GM19043 (cell line): Measurements from ENCODE around the gene KCNG2.
"Not testable (repeated sequence)": the region's sequence is repeated elsewhere in the genome, so short reads cannot be mapped to it uniquely, and the experiment has no call there.

Experiments used
- ATAC-seq: cut with Tn5 transposase; IDR thresholded peaks from one replicate; pipeline ENCODE4 v1.9.1; 2021; ENCODE audit warnings: low read depth; ENCODE audit not compliant: unreplicated experiment

Gene KCNG2

DNA sequence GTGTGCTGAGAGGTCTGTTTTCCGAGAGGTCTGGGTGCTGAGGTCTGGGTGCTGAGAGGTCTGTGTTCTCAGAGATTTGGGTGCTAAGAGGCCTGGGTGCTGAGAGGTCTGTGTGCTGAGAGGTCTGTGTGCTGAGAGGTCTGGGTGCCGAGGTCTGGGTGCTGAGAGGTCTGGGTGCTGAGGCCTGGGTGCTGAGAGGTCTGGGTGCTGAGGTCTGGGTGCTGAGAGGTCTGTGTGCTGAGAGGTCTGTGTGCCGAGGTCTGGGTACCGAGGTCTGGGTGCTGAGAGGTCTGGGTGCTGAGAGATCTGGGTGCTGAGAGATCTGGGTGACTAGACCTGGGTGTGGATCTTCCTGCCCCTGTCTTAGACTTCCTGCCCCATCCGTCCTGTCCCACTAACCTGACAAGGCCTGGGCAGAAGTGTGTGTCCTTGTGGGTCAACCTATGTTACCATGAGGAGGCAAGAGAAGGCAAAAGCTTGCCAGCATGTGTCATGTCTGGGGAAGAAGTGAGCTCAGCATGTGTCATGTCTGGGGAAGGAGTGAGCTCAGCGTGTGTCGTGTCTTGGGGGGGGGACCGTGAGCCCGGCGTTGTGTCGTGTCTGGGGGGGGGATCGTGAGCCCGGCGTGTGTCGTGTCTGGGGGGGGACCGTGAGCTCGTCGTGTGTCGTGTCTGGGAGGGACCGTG, 69.3 kb downstream of the KCNG2 start:
- ATAC-seq: no peak

DNA sequence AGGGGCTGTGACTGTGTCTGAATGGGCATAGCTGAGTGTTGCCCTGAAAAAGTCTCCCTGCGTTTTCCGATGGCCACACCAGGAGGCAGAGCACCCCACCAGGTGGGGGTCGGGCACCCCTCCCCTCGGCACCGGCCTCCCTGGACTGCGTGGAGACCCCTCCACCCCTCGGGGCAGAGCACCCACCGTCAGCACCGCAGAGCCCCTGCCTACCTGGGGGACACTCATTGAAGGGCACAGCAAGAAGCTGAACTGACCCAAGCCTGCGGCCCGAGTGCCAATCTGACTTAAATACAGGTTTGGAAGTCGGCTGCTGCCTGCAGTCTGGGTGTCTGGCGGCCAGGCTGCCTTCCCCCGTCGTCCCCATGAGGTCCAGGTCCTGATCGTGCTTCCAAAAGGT, 69.9 kb downstream of the KCNG2 start:
- ATAC-seq: no peak

DNA sequence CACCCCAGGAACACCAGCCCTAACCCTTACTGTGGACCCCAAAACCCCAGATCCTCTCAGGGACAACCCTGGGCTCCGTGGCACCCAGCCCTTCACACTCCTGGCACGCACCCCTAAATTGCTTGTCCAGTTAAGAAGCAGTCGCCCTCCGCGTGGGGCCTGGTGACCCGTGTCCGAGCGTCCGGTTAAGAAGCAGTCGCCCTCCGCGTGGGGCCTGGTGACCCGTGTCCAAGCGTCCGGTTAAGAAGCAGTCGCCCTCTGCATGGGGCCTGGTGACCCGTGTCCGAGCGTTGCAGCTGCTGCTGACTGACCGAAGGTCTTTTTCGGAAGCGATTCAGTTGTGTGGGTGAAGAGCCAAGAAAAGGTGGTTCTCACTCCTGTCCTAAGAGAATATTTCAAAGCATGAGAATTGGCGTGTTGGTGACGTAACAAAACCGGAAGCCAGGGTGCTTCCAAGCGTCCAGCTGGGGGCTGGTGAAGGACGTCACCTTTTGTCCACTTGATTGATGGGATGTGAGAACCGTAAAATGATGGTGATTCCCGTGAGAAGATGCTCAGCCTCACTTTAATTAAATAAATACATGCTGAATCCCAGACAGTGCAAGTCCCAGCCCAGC, 70.5 kb downstream of the KCNG2 start:
- ATAC-seq: no peak

DNA sequence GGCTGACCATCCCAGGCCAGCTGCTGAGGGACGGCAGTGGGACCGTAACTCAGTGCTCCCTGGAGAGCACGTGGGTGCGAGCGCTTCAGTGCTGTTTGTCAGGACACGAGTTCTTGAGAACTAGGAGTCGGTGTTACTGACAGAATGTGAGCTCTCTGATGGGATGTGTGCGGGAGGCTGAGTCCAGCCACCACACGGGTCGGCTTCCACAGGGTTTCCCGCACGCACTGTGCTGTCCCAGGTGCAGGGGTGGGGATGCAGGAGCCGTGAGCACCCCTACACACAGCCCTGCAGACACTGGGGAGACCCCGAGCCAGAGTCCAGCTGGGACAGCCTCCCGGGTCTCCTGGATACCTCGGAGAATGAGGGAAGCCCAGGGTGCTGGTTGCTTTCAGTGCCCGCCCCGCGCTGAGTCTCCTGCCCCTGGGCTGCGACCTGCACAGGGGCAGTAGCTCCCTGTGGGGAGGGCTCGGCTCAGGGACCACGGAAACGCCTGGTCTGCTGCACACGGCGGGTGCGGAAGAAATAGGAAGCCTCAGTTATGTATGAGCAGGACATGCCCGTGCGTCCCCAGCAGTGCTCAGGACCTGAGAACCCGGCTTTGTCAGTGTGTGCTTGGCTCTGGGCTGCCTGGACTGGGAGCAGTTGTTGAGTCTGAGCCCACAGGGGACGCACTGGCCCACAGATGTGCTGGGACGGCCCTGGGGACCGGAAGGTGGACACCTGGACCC, 71.2 kb downstream of the KCNG2 start:
- no peak for ATAC-seq

DNA sequence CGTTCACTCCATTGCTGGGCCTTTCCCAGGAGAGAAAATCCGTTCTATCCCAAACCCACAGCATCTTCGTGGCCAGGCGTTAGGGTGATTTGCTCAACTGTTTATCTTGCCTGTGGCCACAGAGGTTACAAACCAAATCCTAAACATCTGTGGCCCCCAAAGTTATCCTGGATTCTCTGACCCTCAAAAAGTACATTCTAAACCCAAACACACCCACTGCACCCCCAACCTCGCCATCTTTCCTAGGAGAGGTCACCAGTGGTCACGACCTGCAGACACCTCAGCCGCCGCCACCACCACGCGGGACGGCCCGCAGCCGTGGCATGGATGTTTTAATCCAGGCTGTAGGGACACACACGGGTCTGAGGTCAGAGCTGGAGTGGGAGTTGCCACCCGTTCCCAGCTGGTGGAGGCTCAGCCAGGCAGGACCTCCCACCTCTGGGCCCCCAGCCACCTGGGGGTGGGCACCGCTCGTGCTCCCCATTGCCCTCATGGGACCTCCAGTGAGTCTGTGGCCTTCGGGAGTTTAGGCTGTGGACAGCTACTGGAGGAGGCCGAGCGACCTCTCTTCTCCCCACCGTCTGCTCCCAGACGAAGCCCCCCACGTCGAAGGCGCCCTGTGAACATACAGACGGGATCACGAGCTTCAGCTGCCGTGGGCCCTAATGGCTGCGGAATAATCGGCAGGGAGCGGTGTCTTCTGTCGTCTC, 72.0 kb downstream of the KCNG2 start:
- no peak for ATAC-seq

DNA sequence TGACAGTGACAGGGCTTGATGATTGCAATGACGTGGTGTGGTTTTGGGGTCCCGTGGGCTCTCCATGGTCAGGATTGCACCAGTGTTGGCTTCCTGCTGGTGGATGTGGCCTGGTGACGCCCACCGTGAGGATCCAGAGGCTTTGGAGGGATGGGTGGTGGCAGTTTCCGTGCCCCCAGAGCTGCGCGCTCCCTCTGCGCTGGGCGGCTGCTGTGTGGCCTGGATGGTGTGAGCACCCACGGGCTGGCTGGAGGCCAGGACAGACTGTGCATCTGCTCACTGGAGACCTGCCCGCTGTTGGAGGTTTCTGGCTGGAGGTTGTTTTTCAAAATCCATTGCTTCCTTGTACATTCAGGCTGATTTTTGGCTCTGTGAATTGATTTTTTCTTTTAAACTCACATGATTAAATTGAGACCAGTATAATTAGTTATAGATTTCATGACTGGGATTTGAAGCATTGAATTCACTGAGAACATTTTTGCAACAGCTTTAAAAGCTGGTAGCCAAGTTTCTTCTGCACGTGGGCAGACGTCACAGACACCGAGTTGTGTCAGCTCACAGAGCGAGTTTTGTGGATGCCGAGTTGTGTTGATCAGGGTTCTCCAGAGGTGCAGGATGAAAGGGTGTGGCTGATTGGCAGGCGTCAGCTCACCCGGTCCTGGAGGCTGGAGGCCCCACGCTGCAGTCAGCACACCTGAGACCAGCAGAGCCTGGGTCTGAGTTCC, 72.7 kb downstream of the KCNG2 start:
- no peak for ATAC-seq

DNA sequence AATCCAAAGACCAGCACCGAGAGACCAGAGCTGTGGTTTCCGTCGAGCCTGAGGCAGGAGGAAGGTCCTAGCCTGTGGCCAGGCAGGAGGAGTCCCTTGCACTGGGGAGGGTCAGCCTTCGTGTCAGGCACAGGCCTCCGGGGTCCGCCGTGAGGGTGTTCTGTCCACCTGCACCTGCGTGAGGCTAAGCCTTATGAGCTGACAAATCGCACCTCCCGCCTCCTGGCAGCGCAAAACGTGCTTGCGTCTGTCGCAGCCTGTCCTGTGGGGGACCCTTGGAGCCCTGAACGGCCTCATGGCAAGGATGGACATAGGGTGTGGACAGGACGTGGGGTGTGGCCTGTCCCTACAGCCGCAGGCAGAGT, 73.3 kb downstream of the KCNG2 start:
- no peak for ATAC-seq

DNA sequence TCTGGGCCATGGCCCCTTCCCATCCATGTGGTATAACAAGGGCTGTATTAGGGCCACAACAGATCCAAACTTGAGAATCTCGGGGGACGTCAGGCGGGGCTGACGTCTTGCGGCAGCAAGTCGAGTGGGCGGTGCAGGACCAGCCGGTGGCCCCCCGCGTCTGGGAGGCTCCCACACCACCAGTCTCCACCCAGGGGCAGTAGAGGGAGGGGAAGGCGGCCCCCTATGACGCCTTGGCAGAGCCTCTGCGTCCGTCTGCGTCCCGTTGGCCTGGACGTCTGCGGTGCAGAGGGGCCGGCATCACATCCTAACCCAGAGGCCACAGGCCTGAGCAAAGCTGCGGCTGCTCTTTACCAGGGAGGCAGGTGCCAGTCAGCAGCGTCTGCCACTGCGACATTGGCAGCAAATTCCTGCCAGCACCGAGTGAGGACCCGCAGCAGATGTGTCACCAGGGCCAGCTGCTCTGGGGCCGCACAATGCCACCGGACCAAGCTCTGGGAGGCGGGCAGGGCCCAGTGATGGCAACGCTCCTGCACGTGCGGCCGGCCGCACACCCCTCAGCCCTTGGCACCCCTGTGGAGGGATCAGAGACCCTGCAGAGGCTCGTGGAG, 73.8 kb downstream of the KCNG2 start:
- no peak for ATAC-seq

DNA sequence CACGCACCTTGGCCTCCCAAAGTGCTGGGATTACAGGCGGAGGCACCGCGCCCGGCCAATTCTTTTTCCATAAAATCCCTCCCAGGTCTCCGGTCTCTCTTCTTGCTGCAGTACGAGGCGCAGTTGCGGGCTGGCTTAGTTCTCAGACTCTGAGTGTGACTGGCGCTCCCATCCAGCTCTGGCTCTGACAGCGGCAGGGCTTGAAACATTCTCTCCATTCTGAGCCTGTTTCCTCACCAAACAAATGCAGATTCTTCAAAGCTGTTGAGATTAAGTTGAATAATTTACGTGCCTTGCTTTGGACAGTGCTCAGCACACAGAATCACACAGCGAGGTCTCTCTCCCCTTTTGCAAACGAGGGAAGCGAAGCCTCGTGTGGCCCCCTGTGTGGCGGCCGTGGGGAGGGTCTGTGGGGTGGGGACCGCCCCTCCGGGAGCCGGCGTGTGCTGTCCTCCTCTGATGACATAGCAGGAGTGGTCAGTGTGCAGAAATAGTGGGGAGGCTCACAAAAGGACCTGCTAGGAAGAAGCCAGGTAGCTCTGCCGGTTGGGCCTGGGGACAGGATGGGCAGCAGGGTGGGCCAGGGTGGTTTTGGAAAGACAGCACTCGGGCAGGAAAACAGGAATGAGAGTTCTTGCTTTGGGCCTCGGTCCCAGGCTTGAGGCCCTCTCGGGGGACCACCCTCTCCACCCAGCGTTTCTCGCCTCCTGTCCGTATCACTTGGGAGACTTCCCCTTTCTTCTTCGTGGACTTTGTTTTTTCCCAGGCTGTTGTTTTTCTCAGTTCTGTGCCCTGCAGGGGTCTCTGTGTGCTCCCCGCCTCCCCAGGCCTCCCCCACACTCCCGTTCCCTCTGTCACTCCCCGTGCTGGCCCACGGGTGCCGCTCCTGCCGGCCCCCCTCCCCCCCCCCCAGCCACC, 75.0 kb downstream of the KCNG2 start:
- no peak for ATAC-seq

DNA sequence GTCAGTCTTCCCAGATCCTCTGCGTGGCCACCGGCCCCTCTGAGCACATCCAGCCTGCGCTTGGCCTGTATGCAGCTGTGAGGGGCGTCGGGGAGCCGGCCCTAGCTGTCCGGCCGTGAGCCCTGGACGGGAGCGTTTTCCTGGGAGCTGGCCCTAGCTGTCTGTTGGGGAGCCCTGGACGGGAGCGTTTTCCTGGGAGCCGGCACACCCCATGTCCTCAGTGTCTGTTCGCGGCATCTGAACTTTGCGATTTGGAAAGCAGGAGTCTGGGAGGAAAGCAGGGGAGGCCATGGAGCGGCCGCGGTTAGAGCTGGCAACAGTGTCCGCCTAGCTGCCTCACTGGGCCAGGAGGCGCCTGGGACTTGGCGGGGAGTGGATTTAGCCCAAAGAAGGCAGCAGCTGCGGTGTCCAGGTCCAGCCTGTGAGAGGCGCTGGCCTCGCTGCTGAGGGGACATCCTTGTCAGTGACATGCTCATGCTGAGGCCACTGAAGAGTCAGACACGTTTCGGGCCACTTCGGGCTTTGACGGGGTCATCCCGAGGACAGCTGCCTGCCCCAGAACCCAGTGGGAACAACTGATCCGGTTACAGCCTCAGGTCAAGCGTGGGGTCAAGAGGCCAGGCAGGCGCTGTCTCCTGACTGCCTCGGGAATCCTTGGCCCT, 75.8 kb downstream of the KCNG2 start:
- no peak for ATAC-seq

DNA sequence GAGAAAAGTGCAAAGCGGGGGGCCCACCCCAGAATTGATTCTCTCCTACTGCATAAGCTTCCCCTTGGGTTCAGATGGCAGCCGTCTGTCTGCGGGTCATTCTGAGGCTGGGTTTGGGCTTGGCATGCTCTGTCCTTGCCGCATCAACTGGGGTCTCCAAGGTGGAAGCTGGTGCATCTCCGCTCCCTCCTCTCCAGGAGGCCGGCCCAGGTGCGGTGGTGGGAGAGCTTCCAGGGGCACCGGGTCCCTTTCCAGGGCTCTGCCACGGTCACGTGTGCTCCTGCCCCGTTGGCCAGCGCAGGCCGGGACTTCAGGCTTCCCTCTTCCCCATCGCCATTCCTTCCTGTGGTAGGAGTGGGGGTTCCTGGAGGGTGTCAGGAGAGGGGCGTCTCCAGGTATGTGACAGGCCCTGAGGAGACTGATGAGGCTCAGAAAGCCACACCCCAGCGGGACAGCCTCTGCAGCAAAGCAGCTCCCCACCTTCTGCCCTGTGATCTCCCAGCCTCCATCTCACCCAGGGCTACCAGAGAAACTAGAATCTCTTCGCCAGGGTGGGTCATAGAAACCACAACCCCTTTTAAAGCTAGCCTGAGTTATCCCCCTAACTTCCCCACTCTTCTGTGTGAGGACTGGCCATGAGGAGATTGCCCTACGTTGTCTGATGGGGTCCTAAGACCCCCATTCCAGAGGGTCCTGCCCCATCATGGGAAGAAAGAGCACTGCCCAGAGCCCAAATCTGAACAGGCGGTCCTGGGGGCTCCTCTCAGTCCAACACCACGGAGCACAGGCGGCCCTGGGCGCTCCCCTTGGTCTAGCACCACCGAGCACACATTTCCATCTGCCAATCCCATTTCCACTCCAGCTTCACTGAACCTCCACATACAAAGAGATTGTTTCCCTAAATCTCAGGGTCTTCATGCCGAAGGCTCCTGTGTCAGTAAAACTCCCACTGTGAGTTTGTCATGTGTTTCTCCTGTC, 77.1 kb downstream of the KCNG2 start:
- no peak for ATAC-seq

DNA sequence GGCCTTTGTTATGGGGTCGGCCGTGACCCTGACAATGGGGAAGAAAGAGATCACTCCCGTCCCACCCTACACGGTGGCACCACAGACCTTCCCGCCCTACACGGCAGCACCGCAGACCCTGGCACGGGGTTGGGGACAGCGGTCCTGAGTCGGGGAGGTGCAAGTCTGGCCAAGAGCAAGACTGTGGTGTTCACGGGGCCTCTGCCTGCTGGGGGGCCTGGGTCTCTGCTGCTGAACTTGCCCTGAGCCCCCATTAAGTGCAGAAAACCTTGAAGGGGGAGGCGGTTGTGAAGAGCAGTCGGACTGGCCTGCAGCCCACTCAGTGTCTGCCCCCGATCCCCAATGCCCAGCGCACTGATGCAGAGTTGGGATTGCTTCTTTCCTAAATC, 77.8 kb downstream of the KCNG2 start:
- no peak for ATAC-seq

DNA sequence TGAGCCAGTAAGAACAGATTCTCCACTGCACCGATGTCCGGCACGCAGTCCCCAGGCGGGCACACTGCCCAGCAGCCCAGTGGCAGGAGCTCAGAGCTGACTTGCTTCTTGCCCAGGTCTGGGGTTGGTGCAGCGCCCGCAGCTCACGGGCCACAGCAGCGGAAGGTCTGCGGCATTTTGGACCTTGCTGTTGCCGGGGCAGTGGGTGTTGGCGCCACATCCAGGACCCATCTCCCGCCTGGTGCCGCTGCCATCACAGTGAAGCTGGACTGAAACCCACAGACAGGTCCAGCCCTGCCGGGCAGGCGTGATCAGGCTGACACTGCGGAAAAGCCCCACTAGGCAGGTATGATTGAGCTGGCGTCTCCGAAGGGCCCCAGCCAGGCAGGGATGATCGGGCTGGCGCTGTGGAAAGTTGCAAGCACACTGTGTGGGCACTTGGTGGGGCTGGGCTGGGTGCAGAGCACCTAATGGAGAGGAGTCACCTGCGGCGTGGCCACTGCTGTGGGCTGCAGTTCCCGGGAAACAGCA, 78.3 kb downstream of the KCNG2 start:
- no peak for ATAC-seq

DNA sequence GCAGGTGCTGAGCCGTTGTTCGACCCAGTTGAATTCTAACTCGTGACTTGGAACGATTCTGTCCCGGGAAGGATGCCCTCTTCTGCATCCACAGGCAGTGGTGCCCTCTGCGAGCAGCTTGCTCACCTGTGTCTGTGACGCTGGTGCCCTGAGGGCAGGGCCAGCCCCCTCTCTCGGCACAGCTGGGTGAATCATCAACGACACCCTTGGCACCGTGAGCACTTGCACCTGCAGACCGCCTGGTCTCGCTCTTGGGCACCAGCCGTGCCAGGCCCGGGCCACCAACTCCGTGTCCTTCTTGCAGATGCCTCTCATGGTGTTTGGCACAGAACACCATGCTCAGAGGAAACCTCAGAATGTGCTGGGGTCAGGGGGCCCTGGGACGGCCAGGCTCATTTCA, 78.8 kb downstream of the KCNG2 start:
- no peak for ATAC-seq

DNA sequence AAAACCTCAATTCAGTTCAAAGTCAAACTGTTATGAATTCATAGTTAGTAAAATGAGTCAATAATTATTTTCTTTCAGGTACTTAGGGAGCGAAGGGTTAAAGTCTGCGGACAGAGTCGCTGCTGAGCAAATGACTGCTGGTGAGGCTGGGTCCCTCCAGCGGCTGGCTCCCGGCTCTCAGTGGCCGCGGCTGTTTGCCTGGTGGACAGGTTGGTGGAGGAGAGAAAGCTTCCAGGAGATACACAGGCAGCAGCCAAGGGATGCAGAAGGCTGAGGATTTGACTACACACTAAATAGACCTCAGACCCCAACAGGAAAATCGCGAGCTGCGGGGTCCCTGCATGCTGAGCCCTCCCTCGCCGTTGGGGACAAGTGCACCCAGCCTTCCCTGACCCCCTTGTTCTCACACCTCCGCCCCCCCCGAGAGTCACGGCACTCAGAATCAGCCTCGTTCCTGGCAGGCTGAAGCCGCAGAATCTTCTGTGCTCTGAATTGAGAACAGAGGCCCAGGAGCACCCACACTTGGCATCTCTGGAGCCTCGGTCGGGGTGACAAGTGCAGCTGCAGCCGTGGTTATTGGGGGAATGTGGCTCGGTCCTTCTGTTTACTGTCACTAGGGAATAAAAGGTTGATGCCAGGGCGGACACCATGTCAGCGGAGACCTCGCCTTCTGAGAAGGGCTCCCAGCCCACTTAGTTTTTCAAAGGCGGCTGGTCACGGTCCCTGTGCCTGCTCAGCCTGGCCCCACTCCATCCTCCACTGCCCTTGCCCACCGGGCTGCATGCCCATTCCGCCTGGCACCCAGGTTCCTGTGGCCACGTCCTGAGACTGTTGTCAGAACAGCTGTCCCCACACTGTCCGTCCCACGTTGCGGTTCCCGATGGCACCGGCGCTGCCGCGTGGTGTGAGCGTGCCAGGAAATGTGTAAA, 79.7 kb downstream of the KCNG2 start:
- no peak for ATAC-seq

DNA sequence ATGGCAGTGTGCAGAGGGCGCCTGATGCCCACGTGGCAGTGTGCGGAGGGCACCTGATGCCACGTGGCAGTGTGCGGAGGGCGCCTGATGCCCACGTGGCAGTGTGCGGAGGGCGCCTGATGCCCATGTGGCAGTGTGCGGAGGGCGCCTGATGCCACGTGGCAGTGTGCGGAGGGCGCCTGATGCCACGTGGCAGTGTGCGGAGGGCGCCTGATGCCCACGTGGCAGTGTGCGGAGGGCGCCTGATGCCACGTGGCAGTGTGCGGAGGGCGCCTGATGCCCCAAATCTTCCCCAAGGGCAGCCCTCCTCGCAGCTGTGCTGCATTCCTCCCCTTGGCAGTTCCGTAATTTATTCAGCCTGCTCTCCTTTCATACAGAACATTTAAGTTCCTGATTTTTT, 80.5 kb downstream of the KCNG2 start:
- ATAC-seq: not testable (repeated sequence)
